SK-N-SH (cell line): ENCODE measurements around the gene TMEM59.

Source experiments
- CHD2 ChIP-seq: fragments of 150-350 bp; IDR thresholded peaks from 2 replicates; pipeline ENCODE4 v1.6.1; 2018; ENCODE audit warnings: low read length; ENCODE audit not compliant: partially characterized antibody
- CTCF ChIP-seq: fragments of 200-600 bp; sonication (generic); IDR thresholded peaks from 2 replicates; pipeline ENCODE4 v1.6.1; 2017; ENCODE audit warnings: antibody characterized with exemption, mild to moderate bottlenecking, moderate library complexity
- TEAD4 ChIP-seq: IDR thresholded peaks from 2 replicates; pipeline ENCODE4 v1.4.0; 2012; ENCODE audit warnings: mild to moderate bottlenecking, borderline replicate concordance; ENCODE audit not compliant: insufficient read depth

- TF ChIP-seq CTCF: no peak
- TF ChIP-seq CHD2: no peak
- TF ChIP-seq TEAD4: no peak
Observed at GRCh38 chr1:54054438-54054749, 1.4 kb upstream of the TMEM59 start.
